ENCODE results near the gene FAM184B.

- TF ChIP-seq EZH2 (IDR thresholded peaks at IDR 0.05; ENCODE audit: borderline replicate concordance, low read length) (no peak), CTCF (IDR thresholded peaks at IDR 0.05; ENCODE audit: low read length) (no peak)
Observed at GRCh38 chr4:17690898-17691297, 90.5 kb downstream of the FAM184B start.
